Mucosa of stomach (tissue), 1 donor: ENCODE data around the gene NPAS3.

Experiments
- H3K27me3 ChIP-seq: one replicate; pipeline ENCODE4 v1.7.0; 2013; ENCODE audit warnings: mild to moderate bottlenecking, low read length; ENCODE audit not compliant: control insufficient read depth, insufficient read depth
- H3K36me3 ChIP-seq: one replicate; pipeline ENCODE4 v1.7.0; 2013; ENCODE audit warnings: low read length; ENCODE audit not compliant: control insufficient read depth, insufficient read depth
- H3K4me1 ChIP-seq: one replicate; pipeline ENCODE4 v1.7.0; 2013; ENCODE audit warnings: mild to moderate bottlenecking, low read length; ENCODE audit not compliant: control insufficient read depth, insufficient read depth
- H3K4me3 ChIP-seq: one replicate; pipeline ENCODE4 v1.7.0; 2013; ENCODE audit warnings: low read length
- H3K9ac ChIP-seq: one replicate; pipeline ENCODE4 v1.7.0; 2013; ENCODE audit warnings: mild to moderate bottlenecking, low read length, moderate library complexity
- H3K9me3 ChIP-seq: one replicate; pipeline ENCODE4 v1.7.0; 2013; ENCODE audit warnings: mild to moderate bottlenecking, low read length, moderate library complexity; ENCODE audit not compliant: control insufficient read depth
- donor health status: Pancreatic carcinoma.

Gene NPAS3

DNA sequence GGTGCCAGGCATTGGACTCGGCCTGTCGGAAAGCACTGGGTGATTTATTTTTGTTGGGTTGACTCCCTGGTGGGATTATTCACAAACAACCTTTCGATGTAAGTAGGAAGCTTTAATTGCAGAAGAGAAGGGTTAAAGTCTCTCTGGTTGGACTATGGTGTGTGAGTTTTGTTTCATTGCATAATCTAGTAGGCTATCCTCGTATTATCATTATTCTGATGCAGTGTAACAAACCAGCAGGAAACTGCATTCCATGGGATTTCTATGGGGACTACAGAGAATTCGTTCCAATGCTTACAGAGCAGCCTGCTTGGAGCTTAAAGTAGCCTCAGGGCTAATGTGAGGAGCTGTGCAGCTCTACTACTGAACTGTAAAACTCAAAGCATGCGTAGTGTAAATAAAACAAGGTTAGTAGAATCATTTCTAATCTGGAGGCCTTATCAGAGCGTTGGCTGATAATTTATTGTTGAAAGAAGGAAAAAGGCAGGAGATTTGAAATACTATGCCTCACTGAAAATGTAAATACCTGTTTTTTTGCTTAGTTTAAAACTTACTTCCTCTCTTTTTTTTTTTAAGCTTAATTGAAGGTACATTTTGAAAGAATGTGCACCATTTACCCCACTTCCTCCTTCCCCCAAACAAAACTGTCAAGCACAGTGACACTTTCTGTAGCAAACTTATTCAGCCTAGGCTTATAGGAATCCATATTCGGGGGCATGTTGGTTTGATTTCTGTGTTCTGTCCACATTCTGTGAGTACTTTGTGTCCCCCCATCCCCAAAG, 226.7 kb downstream of the NPAS3 start:
- Histone ChIP-seq H3K36me3 (no peaks in the 10 kb centered on the region), H3K27me3 (no peaks in the 10 kb centered on the region), H3K9ac (no peak overlapping the region), H3K4me3 (no peak overlapping the region), H3K9me3 (no peaks in the 10 kb centered on the region), H3K4me1 (no peaks in the 10 kb centered on the region)

DNA sequence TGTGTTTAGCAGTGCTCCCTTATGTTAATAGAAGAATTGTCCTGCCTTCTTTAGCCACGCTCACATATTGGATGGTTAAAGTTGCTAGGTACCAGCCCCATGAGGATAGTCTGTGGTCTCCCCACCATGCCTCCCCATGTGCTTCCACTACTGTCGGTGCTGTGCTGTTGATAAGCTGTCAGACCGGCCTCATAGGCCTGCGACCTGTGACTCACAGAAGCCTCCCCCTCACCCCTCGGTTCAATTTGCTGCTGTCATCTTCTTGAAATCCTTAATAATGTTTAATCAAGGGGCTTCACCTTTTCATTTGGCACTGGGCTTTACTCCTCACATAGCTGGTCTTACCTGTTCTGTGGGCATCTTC, 227.2 kb downstream of the NPAS3 start:
- H3K27me3 ChIP-seq, result no peaks in the 10 kb centered on the region
- no peak overlapping the region for H3K4me3 ChIP-seq
- H3K9ac ChIP-seq, result no peak overlapping the region
- H3K4me1 ChIP-seq, result no peaks in the 10 kb centered on the region
- H3K36me3 ChIP-seq, result no peaks in the 10 kb centered on the region
- no peaks in the 10 kb centered on the region for H3K9me3 ChIP-seq

DNA sequence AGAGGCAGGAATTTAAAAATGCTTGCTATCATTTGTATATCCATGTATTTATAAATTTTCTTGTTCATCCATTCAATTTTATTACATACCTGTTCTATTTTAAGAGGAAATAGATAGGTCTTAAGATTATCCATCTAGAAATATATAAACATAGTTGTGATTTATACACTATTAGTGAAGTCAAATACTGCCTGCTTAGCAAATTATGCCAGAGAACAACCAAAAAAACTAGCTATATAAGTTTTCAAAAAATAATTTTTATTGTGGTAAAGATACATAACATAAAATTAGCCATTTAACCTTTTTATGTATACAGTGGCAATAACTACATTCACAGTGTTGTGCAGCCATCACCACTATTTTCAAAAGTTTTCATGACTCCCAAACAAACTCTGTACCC, 237.3 kb downstream of the NPAS3 start:
- no peaks in the 10 kb centered on the region for H3K36me3 ChIP-seq
- no peak overlapping the region for H3K9ac ChIP-seq
- no peaks in the 10 kb centered on the region for H3K27me3 ChIP-seq
- H3K4me1 ChIP-seq, result no peaks in the 10 kb centered on the region
- H3K4me3 ChIP-seq, result no peak overlapping the region
- H3K9me3 ChIP-seq, result no peaks in the 10 kb centered on the region

- Histone ChIP-seq H3K27me3 (no peaks in the 10 kb centered on the region), H3K9ac (no peak overlapping the region), H3K9me3 (no peaks in the 10 kb centered on the region), H3K4me1 (no peaks in the 10 kb centered on the region), H3K36me3 (no peaks in the 10 kb centered on the region), H3K4me3 (no peak overlapping the region)
These were observed 245.9 kb downstream of the NPAS3 start for GRCh38 chr14:33184587-33184986.

GRCh38 chr14:33186656-33187055, 248.0 kb downstream of the NPAS3 start:
- Histone ChIP-seq H3K4me1 (no peaks in the 10 kb centered on the region), H3K36me3 (no peaks in the 10 kb centered on the region), H3K9ac (no peak overlapping the region), H3K27me3 (no peaks in the 10 kb centered on the region), H3K4me3 (no peak overlapping the region), H3K9me3 (no peaks in the 10 kb centered on the region)

GRCh38 chr14:33188880-33189279, 250.2 kb downstream of the NPAS3 start:
- H3K4me1 ChIP-seq, result no peaks in the 10 kb centered on the region
- H3K36me3 ChIP-seq, result no peaks in the 10 kb centered on the region
- no peaks in the 10 kb centered on the region for H3K27me3 ChIP-seq
- H3K9me3 ChIP-seq, result no peaks in the 10 kb centered on the region
- no peak overlapping the region for H3K9ac ChIP-seq
- no peak overlapping the region for H3K4me3 ChIP-seq

GRCh38 chr14:33191855-33192254, 253.2 kb downstream of the NPAS3 start:
- Histone ChIP-seq H3K9me3 (no peaks in the 10 kb centered on the region), H3K36me3 (no peaks in the 10 kb centered on the region), H3K4me1 (no peaks in the 10 kb centered on the region), H3K4me3 (no peak overlapping the region), H3K27me3 (no peaks in the 10 kb centered on the region), H3K9ac (no peak overlapping the region)

GRCh38 chr14:33194551-33194950, 255.9 kb downstream of the NPAS3 start:
- Histone ChIP-seq H3K36me3 (no peaks in the 10 kb centered on the region), H3K4me3 (no peak overlapping the region), H3K27me3 (no peaks in the 10 kb centered on the region), H3K9me3 (no peaks in the 10 kb centered on the region), H3K4me1 (no peaks in the 10 kb centered on the region), H3K9ac (no peak overlapping the region)

- no peaks in the 10 kb centered on the region for H3K4me1 ChIP-seq
- H3K4me3 ChIP-seq, result no peak overlapping the region
- H3K9me3 ChIP-seq, result no peaks in the 10 kb centered on the region
- H3K27me3 ChIP-seq, result no peaks in the 10 kb centered on the region
- H3K36me3 ChIP-seq, result no peaks in the 10 kb centered on the region
- no peak overlapping the region for H3K9ac ChIP-seq
These were observed 260.0 kb downstream of the NPAS3 start for GRCh38 chr14:33198684-33199083.

DNA sequence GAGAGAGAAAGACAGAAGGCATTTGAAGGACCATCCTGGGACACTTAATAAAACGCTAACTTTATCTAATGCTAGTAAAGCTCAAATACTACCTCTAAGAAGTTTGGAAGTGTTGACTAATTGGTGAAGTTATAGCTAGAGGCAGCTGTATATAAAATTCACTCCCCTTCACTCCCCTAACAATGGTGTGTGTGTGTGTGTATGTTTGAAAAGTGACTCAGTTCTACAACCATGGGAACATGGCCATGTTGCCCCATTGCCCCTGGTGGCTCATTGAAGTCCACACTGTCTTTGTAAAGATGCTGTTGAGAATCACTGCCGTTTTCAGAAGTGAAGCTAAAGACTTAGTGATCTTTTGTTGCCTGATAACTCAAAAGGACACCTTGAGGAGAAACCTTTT, 262.4 kb downstream of the NPAS3 start:
- Histone ChIP-seq H3K27me3 (no peaks in the 10 kb centered on the region), H3K9me3 (no peaks in the 10 kb centered on the region), H3K4me3 (no peak overlapping the region), H3K9ac (no peak overlapping the region), H3K36me3 (no peaks in the 10 kb centered on the region), H3K4me1 (no peaks in the 10 kb centered on the region)

DNA sequence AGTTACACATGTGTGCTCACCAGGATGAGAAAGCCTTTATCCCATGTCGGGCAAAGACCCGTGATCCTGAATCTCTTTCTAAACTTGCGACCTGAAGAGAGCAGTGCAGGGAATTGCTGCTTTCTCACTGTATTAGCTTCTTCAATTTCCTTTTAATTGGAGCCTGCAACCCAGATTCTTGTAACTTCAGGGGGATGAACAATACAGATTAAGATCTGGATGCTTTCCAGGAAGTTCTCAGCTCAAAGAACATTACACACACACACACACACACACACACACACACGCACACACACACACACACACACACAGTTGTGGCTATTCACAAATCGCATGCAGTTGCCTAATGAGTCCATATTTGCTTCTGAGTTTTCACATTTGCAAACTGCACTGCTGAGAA, 268.3 kb downstream of the NPAS3 start:
- H3K4me3 ChIP-seq, result no peak overlapping the region
- H3K9ac ChIP-seq, result no peak overlapping the region
- H3K27me3 ChIP-seq, result no peaks in the 10 kb centered on the region
- no peaks in the 10 kb centered on the region for H3K9me3 ChIP-seq
- H3K4me1 ChIP-seq, result no peaks in the 10 kb centered on the region
- no peaks in the 10 kb centered on the region for H3K36me3 ChIP-seq

DNA sequence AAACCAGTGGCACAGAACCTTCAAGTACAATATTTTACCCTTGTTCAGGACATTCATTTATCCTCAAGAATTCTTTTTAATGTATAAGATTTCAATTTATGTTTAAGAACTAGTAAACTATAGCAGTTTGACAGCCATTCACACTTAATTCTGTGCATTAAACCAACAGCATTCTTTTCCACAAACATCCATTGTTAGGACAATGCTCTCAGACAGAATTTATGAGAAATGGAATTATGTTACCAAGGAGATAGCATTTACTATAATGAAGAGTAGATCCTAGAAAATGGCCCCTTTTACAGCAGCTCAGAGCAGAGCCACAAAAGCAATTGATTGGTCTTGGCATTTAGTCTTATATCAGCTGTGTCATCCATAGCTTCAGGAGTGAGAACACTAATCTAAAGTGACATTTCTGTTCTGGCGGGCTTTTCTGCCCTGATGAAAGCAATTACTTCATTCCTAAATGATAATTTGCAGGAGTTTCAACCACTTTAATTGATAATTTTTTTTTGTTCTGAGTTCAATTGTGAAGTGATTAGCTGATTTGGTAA, 268.9 kb downstream of the NPAS3 start:
- Histone ChIP-seq H3K4me1 (no peaks in the 10 kb centered on the region), H3K9me3 (no peaks in the 10 kb centered on the region), H3K36me3 (no peaks in the 10 kb centered on the region), H3K9ac (no peak overlapping the region), H3K27me3 (no peaks in the 10 kb centered on the region), H3K4me3 (no peak overlapping the region)

GRCh38 chr14:33210311-33210710, 271.6 kb downstream of the NPAS3 start:
- Histone ChIP-seq H3K4me1 (no peaks in the 10 kb centered on the region), H3K9ac (no peak overlapping the region), H3K4me3 (no peak overlapping the region)

More at GRCh38 chr14:33210311-33210710, 271.6 kb downstream of the NPAS3 start:
- no peaks in the 10 kb centered on the region for H3K9me3 ChIP-seq
- H3K36me3 ChIP-seq, result no peaks in the 10 kb centered on the region
- no peaks in the 10 kb centered on the region for H3K27me3 ChIP-seq
